Esophagus (tissue), 2 donors: ENCODE results near the gene NLE1. TPM values are rescaled to one million over a fixed set of nuclear protein-coding genes. Genes with fewer than 3 reads are reported as not detected.
"Not testable (repeated sequence)": the region's sequence is repeated elsewhere in the genome, so short reads cannot be mapped to it uniquely, and the experiment has no call there.

ENCODE experiments used
- H3K27ac ChIP-seq, 2 donors: one replicate each; pipeline ENCODE4 v1.5.1; 2013; ENCODE audit warnings: low read depth in 2 of 2, mild to moderate bottlenecking in 2 of 2, inconsistent platforms in 1 of 2, low read length in 1 of 2, moderate library complexity in 1 of 2
- H3K27me3 ChIP-seq, 2 donors: one replicate each; pipeline ENCODE4 v1.6.1; 2013; ENCODE audit warnings: low read length in 2 of 2, control low read depth in 1 of 2, mild to moderate bottlenecking in 1 of 2; ENCODE audit not compliant: insufficient read depth in 2 of 2, control insufficient read depth in 1 of 2
- H3K36me3 ChIP-seq, 2 donors: one replicate each; pipeline ENCODE4 v1.6.1; 2013; ENCODE audit warnings: low read length in 1 of 2; ENCODE audit not compliant: control insufficient read depth in 2 of 2, insufficient read depth in 2 of 2
- H3K4me1 ChIP-seq, 2 donors: one replicate each; pipeline ENCODE4 v1.6.1; 2013; ENCODE audit warnings: low read length in 1 of 2; ENCODE audit not compliant: control insufficient read depth in 2 of 2, insufficient read depth in 2 of 2
- H3K4me3 ChIP-seq, 2 donors: one replicate each; pipeline ENCODE4 v1.5.1; 2013; ENCODE audit warnings: low read length in 2 of 2, mild to moderate bottlenecking in 2 of 2, low read depth in 1 of 2, moderate library complexity in 1 of 2
- H3K9me3 ChIP-seq, 2 donors: one replicate each; pipeline ENCODE4 v1.6.1; 2013; ENCODE audit warnings: mild to moderate bottlenecking in 2 of 2, low read depth in 1 of 2, low read length in 1 of 2, moderate library complexity in 1 of 2; ENCODE audit not compliant: control insufficient read depth in 2 of 2, insufficient read depth in 1 of 2
- WGBS, 2 donors: extraction: QIAGEN DNeasy Blood & Tissue Kit; methylation state at CpG; one replicate each; pipeline ENCODE4 v1.1.7; 2013; 5-methylcytosine and 5-hydroxymethylcytosine counted together
- polyA plus RNA-seq, 2 donors: library from polyadenylated mRNA; stranded (reverse); fragments of 200-250 nt; gene quantifications; one replicate each; pipeline ENCODE4 v1.2.3, GENCODE V29; 2013
- donor health status: healthy with polysubstance abuse.
- donor health status: Bipolar disorder and iron deficiency.

Gene NLE1
- polyA plus RNA-seq, 2 donors: 3.8 to 8.7 TPM

- Histone ChIP-seq H3K27ac (peak overlapping the region in 1 of 2 donors; percentile 10), H3K27me3 (no peaks in the 10 kb centered on the region), H3K36me3 (no peaks in the 10 kb centered on the region), H3K4me1 (peaks cover 0 to 4% of the 10 kb centered on the region in 2 donors), H3K4me3 (no peak overlapping the region), H3K9me3 (no peaks in the 10 kb centered on the region)
- WGBS, 2 donors: 78 to 85% methylated on average over 7 to 8 of the region's 8 CpGs
Observed at GRCh38 chr17:35176897-35177296, 34.8 kb upstream of the NLE1 start.

DNA sequence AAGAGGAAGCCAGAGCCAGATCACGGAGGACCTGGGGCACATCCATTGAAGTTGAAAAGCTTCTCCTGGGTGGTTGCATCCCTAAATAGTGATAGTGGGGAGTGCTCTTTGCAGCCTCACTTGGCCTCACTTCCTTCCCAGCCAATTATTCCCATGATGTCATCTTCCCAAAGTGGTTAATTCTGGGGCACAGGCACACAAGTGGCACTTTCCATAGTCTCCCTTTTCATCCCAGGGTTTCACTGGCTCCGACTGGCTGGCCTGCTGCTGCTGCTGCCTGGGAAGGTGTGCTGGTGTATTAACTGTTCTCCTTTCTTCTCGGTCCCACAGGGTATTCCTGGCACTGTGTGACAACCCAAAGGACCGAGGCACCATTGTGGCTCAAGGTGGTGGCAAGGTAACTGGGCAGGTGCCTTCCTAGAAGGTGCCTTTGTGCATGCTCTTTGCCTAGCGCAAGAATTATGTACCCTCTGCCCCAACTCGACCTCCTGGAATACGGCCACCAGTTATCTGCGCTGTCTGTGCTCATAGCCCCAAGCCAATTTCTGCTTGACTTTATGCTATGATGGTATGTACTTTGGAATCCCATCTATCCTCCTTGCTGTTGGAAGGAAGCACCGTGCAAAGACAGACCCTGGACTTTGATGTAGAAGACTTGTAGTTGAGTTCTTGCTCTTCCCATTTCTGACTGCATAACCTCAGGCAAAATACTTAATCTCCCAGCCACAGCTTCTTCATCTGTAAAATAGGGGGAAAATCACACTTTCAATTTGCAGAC is 33.7 kb upstream of the NLE1 start:
- Histone ChIP-seq H3K27ac (no peak overlapping the region), H3K4me3 (no peak overlapping the region), H3K27me3 (no peaks in the 10 kb centered on the region), H3K36me3 (no peaks in the 10 kb centered on the region), H3K9me3 (no peaks in the 10 kb centered on the region), H3K4me1 (peaks cover 0 to 6% of the 10 kb centered on the region in 2 donors)
- WGBS, 2 donors: 75 to 76% methylated on average over 9 of the region's 9 CpGs

- 75 to 90% methylated on average over 2 of the region's 2 CpGs for WGBS, 2 donors
- no peaks in the 10 kb centered on the region for H3K9me3 ChIP-seq
- H3K36me3 ChIP-seq: no peaks in the 10 kb centered on the region
- H3K4me1 ChIP-seq: peaks cover 0 to 6% of the 10 kb centered on the region in 2 donors
- no peak overlapping the region for H3K4me3 ChIP-seq
- H3K27me3 ChIP-seq: no peaks in the 10 kb centered on the region
- no peak overlapping the region for H3K27ac ChIP-seq
Observed at GRCh38 chr17:35174835-35175334, 32.8 kb upstream of the NLE1 start.

- H3K27ac ChIP-seq, H3K4me1 ChIP-seq, H3K9me3 ChIP-seq, H3K27me3 ChIP-seq, H3K36me3 ChIP-seq, H3K4me3 ChIP-seq: not testable (repeated sequence)
- 71 to 83% methylated on average over 3 of the region's 3 CpGs for WGBS, 2 donors
Observed at GRCh38 chr17:35172321-35172720, 30.2 kb upstream of the NLE1 start.

DNA sequence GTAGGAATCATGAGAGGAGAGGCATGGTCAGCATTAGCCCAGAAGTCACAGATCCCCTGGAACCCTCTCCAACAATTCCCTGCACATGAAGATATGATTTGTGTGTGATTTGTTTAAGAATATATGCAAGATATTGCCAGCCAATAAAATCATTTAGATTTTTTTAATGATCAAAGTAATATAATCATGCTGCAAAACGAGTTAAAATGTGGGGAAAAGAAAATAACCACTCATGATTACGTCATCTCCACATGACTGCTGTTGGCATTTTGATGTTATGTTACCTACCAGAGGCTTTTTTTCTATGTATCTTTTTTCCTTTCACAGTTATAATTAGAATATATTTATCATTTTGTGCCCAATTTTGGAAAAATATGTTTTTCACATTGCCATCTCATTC is 29.7 kb upstream of the NLE1 start:
- 40 to 42% methylated on average over 2 of the region's 2 CpGs for WGBS, 2 donors
- Histone ChIP-seq H3K4me1 (peaks cover 0 to 6% of the 10 kb centered on the region in 2 donors), H3K27me3 (no peaks in the 10 kb centered on the region)

DNA sequence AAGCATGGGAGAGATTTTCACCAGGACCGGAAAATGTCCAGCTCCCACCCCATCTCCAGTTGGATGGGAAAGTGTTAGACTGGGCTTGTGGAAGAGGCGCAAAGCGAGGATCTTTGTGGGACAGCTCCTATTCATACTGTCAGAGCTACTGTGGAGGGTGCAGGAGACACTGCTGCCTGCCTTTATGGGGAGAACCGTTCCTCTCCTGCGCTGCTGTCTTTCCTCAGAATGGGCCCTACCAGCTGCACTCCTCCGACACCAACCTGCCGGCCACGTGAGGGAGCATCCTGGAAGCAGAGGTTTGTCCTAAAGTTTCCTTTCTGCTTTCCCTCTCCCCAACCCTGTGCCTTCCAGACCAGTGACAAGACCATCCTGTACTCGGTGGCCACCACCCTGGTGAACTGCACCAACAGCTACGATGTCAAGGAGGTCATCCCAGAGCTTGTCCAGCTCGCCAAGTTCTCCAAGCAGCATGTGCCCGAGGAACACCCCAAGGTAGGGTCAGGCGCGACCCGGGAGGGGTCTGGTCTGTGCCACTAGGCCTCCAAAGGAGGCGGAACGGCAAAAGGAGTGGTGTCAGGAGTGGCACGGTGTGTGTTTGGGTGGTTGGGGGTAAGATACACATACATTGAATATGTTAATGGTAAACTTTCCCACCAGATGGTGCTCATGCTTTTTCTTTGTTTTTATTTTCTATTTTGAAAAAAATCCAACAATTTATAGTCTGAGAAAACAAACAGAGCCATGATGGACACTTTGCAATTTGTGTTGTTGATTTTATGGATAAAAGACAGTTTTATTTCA is 29.1 kb upstream of the NLE1 start:
- Histone ChIP-seq H3K27me3 (no peaks in the 10 kb centered on the region), H3K27ac (no peak overlapping the region), H3K4me1 (peaks cover 0 to 6% of the 10 kb centered on the region in 2 donors), H3K4me3 (no peak overlapping the region), H3K9me3 (no peaks in the 10 kb centered on the region), H3K36me3 (no peaks in the 10 kb centered on the region)
- 67 to 70% methylated on average over 18 of the region's 18 CpGs for WGBS, 2 donors

More for the DNA sequence above, 29.7 kb upstream of the NLE1 start:
- Histone ChIP-seq H3K4me3 (no peak overlapping the region), H3K9me3 (no peaks in the 10 kb centered on the region), H3K36me3 (no peaks in the 10 kb centered on the region), H3K27ac (no peak overlapping the region)

GRCh38 chr17:35169835-35170363 is 27.8 kb upstream of the NLE1 start:
- H3K4me1 ChIP-seq: peaks cover 0 to 2% of the 10 kb centered on the region in 2 donors
- no peaks in the 10 kb centered on the region for H3K27me3 ChIP-seq
- no peak overlapping the region for H3K27ac ChIP-seq
- WGBS, 2 donors: 89 to 92% methylated on average over 17 of the region's 17 CpGs
- H3K36me3 ChIP-seq: no peaks in the 10 kb centered on the region
- no peak overlapping the region for H3K4me3 ChIP-seq
- no peaks in the 10 kb centered on the region for H3K9me3 ChIP-seq

- Histone ChIP-seq H3K4me3 (peak overlapping the region in 1 of 2 donors; percentile 1), H3K4me1 (peaks cover 0 to 2% of the 10 kb centered on the region in 2 donors), H3K9me3 (no peaks in the 10 kb centered on the region), H3K27ac (no peak overlapping the region), H3K36me3 (no peaks in the 10 kb centered on the region), H3K27me3 (no peaks in the 10 kb centered on the region)
- WGBS, 2 donors: 65 to 92% methylated on average over 1 of the region's 1 CpG
Observed at GRCh38 chr17:35167666-35168065, 25.6 kb upstream of the NLE1 start.

DNA sequence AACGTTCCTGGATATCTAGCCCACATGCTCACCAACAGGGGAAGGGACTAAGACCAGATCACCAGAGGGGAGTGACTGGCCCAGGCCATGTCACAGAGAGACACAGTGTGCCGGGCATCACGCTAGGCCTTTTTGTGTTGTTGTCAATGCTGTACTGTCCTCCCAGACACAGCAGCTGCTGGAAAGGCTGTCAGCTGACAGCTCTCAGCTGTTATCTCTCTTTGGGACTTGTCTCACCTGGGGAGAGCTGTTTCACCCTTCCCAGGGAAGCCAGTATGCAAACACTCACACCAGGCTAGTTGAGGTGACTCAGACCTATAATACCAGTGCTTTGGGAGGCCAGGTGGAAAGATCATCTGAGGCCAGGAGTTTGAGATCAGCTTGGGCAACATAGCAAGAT is 24.9 kb upstream of the NLE1 start:
- WGBS, 2 donors: 47 to 55% methylated on average over 3 of the region's 3 CpGs
- H3K36me3 ChIP-seq: no peaks in the 10 kb centered on the region
- H3K9me3 ChIP-seq: no peaks in the 10 kb centered on the region

More for the DNA sequence above, 24.9 kb upstream of the NLE1 start:
- H3K27ac ChIP-seq: no peak overlapping the region
- H3K27me3 ChIP-seq: no peaks in the 10 kb centered on the region
- no peak overlapping the region for H3K4me3 ChIP-seq
- H3K4me1 ChIP-seq: peaks cover 0 to 2% of the 10 kb centered on the region in 2 donors
